Lower leg skin (tissue), 4 donors: Measurements from ENCODE around the gene MYL5. TPM values are rescaled to one million over a fixed set of nuclear protein-coding genes. Genes with fewer than 3 reads are reported as not detected.
A peak's percentile ranks its signal among the peaks of the same experiment; 100 is the strongest.

Source experiments
- DNase-seq, 2 donors: peaks; one replicate each; pipeline ENCODE4 v3.0.0-alpha.2; 2019; ENCODE audit warnings: low spot score in 2 of 2
- H3K4me3 ChIP-seq: fragments of 200-600 bp; sonication (generic); 2 replicates; pipeline ENCODE4 v1.5.1; 2017; ENCODE audit warnings: mild to moderate bottlenecking, low read depth; ENCODE audit not compliant: poor library complexity, severe bottlenecking
- CTCF ChIP-seq, 3 donors: fragments of 450-650 bp; IDR thresholded peaks; one replicate each; pipeline ENCODE4 v1.5.1; 2016; ENCODE audit warnings: antibody characterized with exemption in 3 of 3, mild to moderate bottlenecking in 3 of 3, moderate library complexity in 2 of 3
- POLR2A ChIP-seq, 2 donors: fragments of 450-650 bp; IDR thresholded peaks; one replicate each; pipeline ENCODE4 v1.6.1; 2016 to 2017; ENCODE audit warnings: antibody characterized with exemption in 2 of 2, mild to moderate bottlenecking in 1 of 2, moderate library complexity in 1 of 2
- WGBS, 2 donors: methylation state at CpG; one replicate each; pipeline ENCODE4 v1.1.5; 2018; 5-methylcytosine and 5-hydroxymethylcytosine counted together
- intact Hi-C: fragments of 100-400 bp; cut with DNase I; formaldehyde crosslinking; loops from one replicate; pipeline ENCODE4 v1.15.0; 2023; ENCODE audit warnings: low total_unique reads
- total RNA-seq, 4 donors: library from RNA; depleted of rRNA; stranded (reverse); fragments of >200 nt; gene quantifications; one replicate each; pipeline ENCODE4 v1.1.0, GENCODE V29; 2016

MYL5 gene
- total RNA-seq, 4 donors from 2014 or later = 7.2 to 31.4 (median 7.7) TPM

DNA sequence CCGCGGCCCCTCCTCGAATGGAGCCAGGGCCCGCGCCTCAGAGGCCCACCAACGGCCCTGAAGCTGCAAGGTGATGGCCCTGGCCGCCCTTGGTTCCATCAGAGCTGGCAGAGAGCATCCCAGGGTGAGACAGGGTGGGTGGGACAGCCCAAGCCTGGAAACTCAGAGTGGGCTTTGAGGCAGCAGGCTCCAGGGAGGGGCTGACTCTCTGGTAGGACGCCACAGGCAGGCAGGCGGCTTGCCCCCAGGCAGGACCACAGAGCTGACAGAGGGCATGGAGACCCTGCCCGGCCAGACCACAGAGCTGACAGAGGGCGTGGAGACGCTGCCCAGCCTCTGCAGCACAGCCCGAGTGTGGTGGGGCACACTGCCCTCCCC lies 4.8 kb downstream of the MYL5 start:
- intact Hi-C loops = no loop called here
- H3K4me3 ChIP-seq = no peak overlapping the region
- 83 to 90% methylated on average over 7 to 9 of the region's 13 CpGs for WGBS, 2 donors
- no peak for DNase-seq
- TF ChIP-seq CTCF (IDR thresholded peaks at IDR 0.05) (no peak), POLR2A (IDR thresholded peaks at IDR 0.05) (no peak)

DNA sequence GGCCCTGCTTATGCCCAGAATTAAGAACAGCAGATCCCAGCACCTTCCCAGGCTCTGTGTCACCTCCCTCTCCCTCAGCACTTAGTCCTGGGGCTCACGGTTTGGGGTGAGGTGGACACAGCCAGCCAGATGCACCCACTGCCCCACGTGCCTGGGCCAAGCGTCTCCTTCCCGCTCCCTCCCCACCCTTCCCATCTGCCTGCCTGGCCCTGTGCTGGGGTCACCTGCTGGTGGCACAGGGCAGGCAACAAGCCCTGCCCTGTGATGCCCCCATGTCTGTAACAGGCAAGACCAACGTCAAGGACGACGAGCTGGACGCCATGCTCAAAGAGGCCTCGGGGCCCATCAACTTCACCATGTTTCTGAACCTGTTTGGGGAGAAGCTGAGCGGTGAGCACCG lies 5.3 kb downstream of the MYL5 start:
- no peak overlapping the region for H3K4me3 ChIP-seq
- DNase-seq = no peak
- intact Hi-C loops = no loop called here
- TF ChIP-seq POLR2A (IDR thresholded peaks at IDR 0.05) (no peak), CTCF (IDR thresholded peaks at IDR 0.05) (no peak)
- WGBS, 2 donors = 79 to 81% methylated on average over 11 of the region's 11 CpGs

DNA sequence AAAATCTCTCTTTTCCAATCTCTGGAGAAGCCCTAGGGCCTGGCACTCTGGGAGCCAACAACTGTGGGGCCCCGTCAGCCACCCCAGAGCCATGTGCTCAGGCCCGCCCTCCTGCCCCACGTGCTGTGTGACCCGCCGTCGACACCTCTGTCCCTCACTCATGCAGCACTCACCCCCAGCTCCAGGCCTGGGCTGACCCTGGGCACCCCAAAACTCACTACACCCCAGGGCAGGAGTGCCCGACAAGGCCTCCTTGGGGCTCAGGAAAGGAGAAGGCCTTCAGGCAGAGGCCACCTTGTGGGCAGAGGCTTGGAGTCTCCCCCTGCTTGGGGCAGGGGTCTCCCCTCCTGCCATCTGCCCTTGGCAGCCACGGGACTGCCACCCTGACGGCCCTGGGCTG lies 5.7 kb downstream of the MYL5 start:
- no peak for TF ChIP-seq POLR2A (IDR thresholded peaks at IDR 0.05)
- TF ChIP-seq CTCF (IDR thresholded peaks at IDR 0.05) = no peak
- no peak overlapping the region for H3K4me3 ChIP-seq
- intact Hi-C loops = no loop called here
- no peak for DNase-seq
- WGBS, 2 donors = 63 to 78% methylated on average over 9 of the region's 9 CpGs

DNA sequence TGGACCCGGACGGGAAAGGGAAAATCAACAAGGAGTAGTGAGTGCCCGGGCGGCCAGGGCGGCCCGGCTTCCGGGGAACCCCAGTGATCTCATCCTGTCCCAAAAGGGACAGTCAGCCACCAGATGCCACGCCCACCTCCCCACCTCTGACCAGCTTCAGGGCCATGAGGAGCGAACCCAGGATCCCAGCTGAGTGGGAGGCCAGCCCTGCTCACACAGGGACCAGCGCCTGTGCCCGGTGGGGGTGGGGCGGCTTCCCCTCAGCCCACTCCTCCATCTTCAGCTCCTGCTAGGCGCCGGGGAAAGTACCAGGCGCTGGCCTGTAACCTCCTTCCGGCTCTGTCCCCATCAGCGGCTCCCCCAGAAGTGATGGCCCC lies 6.2 kb downstream of the MYL5 start:
- H3K4me3 ChIP-seq = no peak overlapping the region
- WGBS, 2 donors = 50 to 85% methylated on average over 13 to 16 of the region's 17 CpGs
- TF ChIP-seq POLR2A (IDR thresholded peaks at IDR 0.05) (no peak), CTCF (IDR thresholded peaks at IDR 0.05) (no peak)
- intact Hi-C loops = no loop called here
- peak in 1 of 2 donors; percentile 90 for DNase-seq

DNA sequence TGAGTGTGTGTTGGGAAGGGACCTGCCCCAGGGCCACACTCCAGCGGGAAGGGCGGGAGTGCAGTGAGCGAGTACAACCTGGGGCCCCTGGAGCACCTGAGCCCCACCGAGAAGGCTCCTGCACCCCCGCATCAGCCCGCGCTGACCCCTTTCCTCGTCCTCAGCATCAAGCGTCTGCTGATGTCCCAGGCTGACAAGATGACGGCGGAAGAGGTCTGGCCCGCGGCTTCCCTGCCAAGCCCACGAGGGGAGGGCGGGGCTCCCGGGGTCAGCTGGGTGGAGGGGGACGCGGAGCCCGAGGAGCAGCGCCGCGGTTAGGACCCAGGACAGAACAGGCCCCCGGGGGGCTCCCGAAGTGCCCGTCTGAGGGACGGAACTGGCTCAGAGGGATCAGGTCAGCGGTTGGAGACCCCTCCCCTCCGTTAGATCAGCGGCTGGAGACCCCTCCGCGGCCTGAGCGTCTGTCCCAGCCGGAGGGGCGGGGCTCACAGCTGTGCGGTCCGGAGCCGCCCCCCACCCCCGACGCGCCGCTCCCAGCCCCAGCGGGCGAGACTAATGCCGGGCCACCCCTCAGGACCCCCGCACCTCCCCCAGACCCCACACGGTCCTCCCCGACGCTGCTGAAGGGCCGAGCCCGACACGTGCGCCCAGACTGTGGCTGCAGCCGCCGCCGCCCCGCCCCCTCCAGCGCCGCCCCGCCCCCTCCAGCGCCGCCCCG lies 6.7 kb downstream of the MYL5 start:
- TF ChIP-seq POLR2A (IDR thresholded peaks at IDR 0.05) = no peak
- no peak for TF ChIP-seq CTCF (IDR thresholded peaks at IDR 0.05)
- DNase-seq = peak in 1 of 2 donors; percentile 96
- H3K4me3 ChIP-seq = no peak overlapping the region
- WGBS, 2 donors = 28% methylated on average over 16 of the region's 62 CpGs; no CpG with 5 or more reads in 1 of the 2 donors
- intact Hi-C loops = no loop called here
